Neural cell (in vitro differentiated cells): Measurements from ENCODE around the gene NT5C. TPM values are rescaled to one million over a fixed set of nuclear protein-coding genes. Genes with fewer than 3 reads are reported as not detected.

Experiments used
- H2AFZ ChIP-seq: fragments of 200-600, 300-800 bp; sonication (generic), shearing (Covaris generic); 2 replicates; pipeline ENCODE4 v1.6.0; 2014; ENCODE audit warnings: low read depth, mild to moderate bottlenecking, antibody characterized with exemption, low read length, moderate library complexity
- H3F3A ChIP-seq: fragments of 200-600 bp; shearing (Covaris generic); 2 replicates; pipeline ENCODE4 v1.6.1; 2016; ENCODE audit warnings: mild to moderate bottlenecking, moderate library complexity, mixed read lengths, antibody characterized with exemption, low read length; ENCODE audit not compliant: insufficient read depth, poor library complexity, severe bottlenecking
- H3K27ac ChIP-seq: fragments of 200-600, 300-800 bp; sonication (generic), shearing (Covaris generic); 2 replicates; pipeline ENCODE4 v1.5.1; 2014; ENCODE audit warnings: mild to moderate bottlenecking, low read length, moderate library complexity
- H3K27me3 ChIP-seq: fragments of 300-800, 200-600 bp; sonication (generic), shearing (Covaris generic); 2 replicates; pipeline ENCODE4 v1.6.0; 2014; ENCODE audit warnings: mild to moderate bottlenecking, low read depth, low read length, moderate library complexity; ENCODE audit not compliant: insufficient read depth
- H3K36me3 ChIP-seq: fragments of 300-800, 200-600 bp; sonication (generic), shearing (Covaris generic); 2 replicates; pipeline ENCODE4 v1.5.1; 2014; ENCODE audit warnings: mild to moderate bottlenecking, antibody characterized with exemption, low read length, moderate library complexity; ENCODE audit not compliant: insufficient read depth
- H3K4me2 ChIP-seq: fragments of 300-800, 200-600 bp; sonication (generic), shearing (Covaris generic); 2 replicates; pipeline ENCODE4 v1.6.0; 2014; ENCODE audit warnings: mild to moderate bottlenecking, low read length
- H3K4me3 ChIP-seq: fragments of 300-800, 200-600 bp; sonication (generic), shearing (Covaris generic); 2 replicates; pipeline ENCODE4 v1.5.1; 2014; ENCODE audit warnings: mild to moderate bottlenecking, low read length, moderate library complexity
- H3K79me2 ChIP-seq: fragments of 200-600 bp; shearing (Covaris generic); replicated peaks from 2 replicates; pipeline ENCODE4 v1.6.0; 2014; ENCODE audit warnings: mild to moderate bottlenecking, low read length, moderate library complexity; ENCODE audit not compliant: insufficient read depth
- H3K9ac ChIP-seq: fragments of 300-800, 200-600 bp; sonication (generic), shearing (Covaris generic); 2 replicates; pipeline ENCODE4 v1.6.1; 2016; ENCODE audit warnings: mild to moderate bottlenecking, low read length, mixed read lengths
- H3K9me2 ChIP-seq: fragments of 200-600 bp; shearing (Covaris generic); 2 replicates; pipeline ENCODE4 v1.6.1; 2016; ENCODE audit warnings: mild to moderate bottlenecking, low read length, mixed read lengths; ENCODE audit not compliant: insufficient read depth
- H3K9me3 ChIP-seq: fragments of 200-600, 300-800 bp; sonication (generic), shearing (Covaris generic); 2 replicates; pipeline ENCODE4 v1.6.1; 2016; ENCODE audit warnings: mild to moderate bottlenecking, mixed run types, low read length, moderate library complexity, mixed read lengths
- H4K20me1 ChIP-seq: fragments of 200-600 bp; shearing (Covaris generic); 2 replicates; pipeline ENCODE4 v1.6.1; 2016; ENCODE audit warnings: mild to moderate bottlenecking, mixed run types; ENCODE audit not compliant: insufficient read depth
- EP300 ChIP-seq: fragments of 450-650 bp; conservative IDR thresholded peaks from 2 replicates; pipeline ENCODE4 v1.6.1; 2014; ENCODE audit warnings: antibody characterized with exemption, mild to moderate bottlenecking, moderate library complexity; ENCODE audit not compliant: poor library complexity, severe bottlenecking
- EZH2 ChIP-seq: fragments of 200-600, 300-800 bp; shearing (Covaris generic), sonication (generic); IDR thresholded peaks from 2 replicates; pipeline ENCODE4 v1.6.1; 2014; ENCODE audit warnings: antibody characterized with exemption, low read length, borderline replicate concordance, mild to moderate bottlenecking; ENCODE audit not compliant: insufficient read depth, poor library complexity, severe bottlenecking
- MXI1 ChIP-seq: fragments of 450-650 bp; conservative IDR thresholded peaks from 2 replicates; pipeline ENCODE4 v1.6.1; 2014; ENCODE audit warnings: antibody characterized with exemption, mild to moderate bottlenecking; ENCODE audit not compliant: poor library complexity, severe bottlenecking
- POLR2AphosphoS5 ChIP-seq: IDR thresholded peaks from 2 replicates; pipeline ENCODE4 v1.6.1; 2012
- RAD21 ChIP-seq: fragments of 450-650 bp; conservative IDR thresholded peaks from 2 replicates; pipeline ENCODE4 v1.6.1; 2014; ENCODE audit warnings: antibody characterized with exemption, mild to moderate bottlenecking, moderate library complexity
- SMC3 ChIP-seq: fragments of 450-650 bp; conservative IDR thresholded peaks from 2 replicates; pipeline ENCODE4 v1.6.1; 2014; ENCODE audit warnings: antibody characterized with exemption, mild to moderate bottlenecking, moderate library complexity; ENCODE audit not compliant: poor library complexity
- TAF1 ChIP-seq: IDR thresholded peaks from 2 replicates; pipeline ENCODE4 v1.6.1; 2012; ENCODE audit warnings: low read depth
- polyA plus RNA-seq: library from polyadenylated mRNA; depleted of rRNA; stranded (reverse); fragments of >200 nt; gene quantifications from 2 replicates; pipeline ENCODE4 v1.2.3, GENCODE V29; 2014
- TF ChIP-seq, protein P1 (sequence below): IDR thresholded peaks from 2 replicates; pipeline ENCODE4 v1.6.1; 2012; ENCODE audit warnings: borderline replicate concordance
- TF ChIP-seq, protein P2 (sequence below): fragments of 450-650 bp; IDR thresholded peaks from 2 replicates; pipeline ENCODE4 v1.5.1; 2014; ENCODE audit warnings: antibody characterized with exemption, mild to moderate bottlenecking, moderate library complexity; ENCODE audit not compliant: poor library complexity, severe bottlenecking

Gene NT5C
- polyA plus RNA-seq, 1 donor from 2014 or later, result 58.7 TPM

DNA sequence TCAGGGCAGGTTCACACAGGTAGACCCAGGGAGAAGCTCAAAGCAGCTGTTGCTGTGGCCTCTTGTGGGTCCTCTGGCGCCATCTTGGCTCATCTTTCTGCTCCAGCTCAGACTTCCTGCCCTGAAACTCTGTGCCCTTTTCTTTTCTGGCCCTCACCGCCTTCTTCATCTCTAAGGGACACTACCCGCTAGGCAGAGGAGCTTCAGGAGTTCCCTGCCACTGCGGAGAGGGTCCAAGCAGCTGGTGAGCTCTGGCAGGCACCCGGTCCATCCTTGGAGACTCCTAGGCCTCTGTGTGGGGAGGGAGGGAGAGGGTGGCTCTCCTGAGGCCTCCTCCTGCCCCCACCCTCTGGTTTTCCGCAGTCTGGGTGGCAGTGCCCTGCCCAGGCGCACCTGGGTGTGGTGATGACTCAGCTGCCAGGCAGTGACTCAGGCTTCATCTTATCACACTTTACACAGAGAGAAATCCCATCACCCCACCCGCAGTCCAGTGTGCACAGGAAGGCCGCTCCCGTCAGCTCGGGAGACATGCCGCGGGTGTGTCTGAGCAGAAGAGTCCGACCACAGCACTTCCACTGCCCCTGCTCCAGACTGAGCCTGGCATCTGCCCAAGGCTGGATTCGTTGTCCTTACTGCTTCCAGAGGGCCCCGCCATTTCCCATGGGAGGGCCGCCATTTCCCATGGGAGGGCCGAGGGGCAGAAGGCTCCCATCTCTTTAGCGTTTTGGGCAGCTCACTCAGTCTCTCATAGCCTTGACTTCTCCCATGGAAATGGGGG, 7.3 kb downstream of the NT5C start:
- Histone ChIP-seq H3K9me2 (no peaks in the 10 kb centered on the region), H4K20me1 (no peaks in the 10 kb centered on the region), H3K9me3 (no peaks in the 10 kb centered on the region), H3K4me3 (no peak overlapping the region), H3K27ac (no peak overlapping the region), H3K27me3 (no peaks in the 10 kb centered on the region), H3F3A (no peaks in the 10 kb centered on the region), H3K36me3 (no peaks in the 10 kb centered on the region), H3K79me2 (no peaks in the 10 kb centered on the region), H3K9ac (no peak overlapping the region), H2AFZ (no peak overlapping the region), H3K4me2 (no peak overlapping the region)
- TF ChIP-seq EP300 (no peak), RAD21 (no peak), TAF1 (no peak)

DNA sequence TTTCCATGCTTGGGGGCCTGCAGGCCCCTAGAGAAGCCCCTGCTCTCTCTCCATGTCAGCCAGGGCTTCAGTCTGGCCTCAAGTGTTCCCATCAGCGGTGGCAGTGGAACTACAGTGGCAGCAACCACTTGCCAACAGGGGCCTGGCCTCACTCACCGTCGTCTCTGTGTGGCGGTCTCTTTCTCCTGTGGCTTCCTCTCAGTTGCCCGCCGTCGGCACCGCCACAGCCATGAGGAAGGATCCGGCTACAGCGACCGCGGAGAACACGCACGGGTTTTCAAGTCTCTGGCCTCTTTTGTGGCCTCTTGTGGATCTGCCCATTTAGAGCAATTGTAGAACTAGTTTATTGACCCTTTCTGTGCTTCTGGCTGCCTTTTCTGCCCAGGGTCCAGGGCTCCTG, 13.2 kb downstream of the NT5C start:
- Histone ChIP-seq H3K4me3 (no peak overlapping the region), H3K79me2 (peaks cover 3% of the 10 kb centered on the region), H3K9me2 (no peaks in the 10 kb centered on the region), H3K9ac (no peak overlapping the region), H2AFZ (no peak overlapping the region), H3K36me3 (no peaks in the 10 kb centered on the region), H4K20me1 (no peaks in the 10 kb centered on the region), H3K27ac (no peak overlapping the region), H3K27me3 (no peaks in the 10 kb centered on the region), H3F3A (no peaks in the 10 kb centered on the region), H3K9me3 (no peaks in the 10 kb centered on the region), H3K4me2 (no peak overlapping the region)
- TF ChIP-seq MXI1, result no peak
- TF ChIP-seq RAD21, result no peak
- TF ChIP-seq, protein P1, sequence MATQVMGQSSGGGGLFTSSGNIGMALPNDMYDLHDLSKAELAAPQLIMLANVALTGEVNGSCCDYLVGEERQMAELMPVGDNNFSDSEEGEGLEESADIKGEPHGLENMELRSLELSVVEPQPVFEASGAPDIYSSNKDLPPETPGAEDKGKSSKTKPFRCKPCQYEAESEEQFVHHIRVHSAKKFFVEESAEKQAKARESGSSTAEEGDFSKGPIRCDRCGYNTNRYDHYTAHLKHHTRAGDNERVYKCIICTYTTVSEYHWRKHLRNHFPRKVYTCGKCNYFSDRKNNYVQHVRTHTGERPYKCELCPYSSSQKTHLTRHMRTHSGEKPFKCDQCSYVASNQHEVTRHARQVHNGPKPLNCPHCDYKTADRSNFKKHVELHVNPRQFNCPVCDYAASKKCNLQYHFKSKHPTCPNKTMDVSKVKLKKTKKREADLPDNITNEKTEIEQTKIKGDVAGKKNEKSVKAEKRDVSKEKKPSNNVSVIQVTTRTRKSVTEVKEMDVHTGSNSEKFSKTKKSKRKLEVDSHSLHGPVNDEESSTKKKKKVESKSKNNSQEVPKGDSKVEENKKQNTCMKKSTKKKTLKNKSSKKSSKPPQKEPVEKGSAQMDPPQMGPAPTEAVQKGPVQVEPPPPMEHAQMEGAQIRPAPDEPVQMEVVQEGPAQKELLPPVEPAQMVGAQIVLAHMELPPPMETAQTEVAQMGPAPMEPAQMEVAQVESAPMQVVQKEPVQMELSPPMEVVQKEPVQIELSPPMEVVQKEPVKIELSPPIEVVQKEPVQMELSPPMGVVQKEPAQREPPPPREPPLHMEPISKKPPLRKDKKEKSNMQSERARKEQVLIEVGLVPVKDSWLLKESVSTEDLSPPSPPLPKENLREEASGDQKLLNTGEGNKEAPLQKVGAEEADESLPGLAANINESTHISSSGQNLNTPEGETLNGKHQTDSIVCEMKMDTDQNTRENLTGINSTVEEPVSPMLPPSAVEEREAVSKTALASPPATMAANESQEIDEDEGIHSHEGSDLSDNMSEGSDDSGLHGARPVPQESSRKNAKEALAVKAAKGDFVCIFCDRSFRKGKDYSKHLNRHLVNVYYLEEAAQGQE, result no peak
- TF ChIP-seq, protein P2, sequence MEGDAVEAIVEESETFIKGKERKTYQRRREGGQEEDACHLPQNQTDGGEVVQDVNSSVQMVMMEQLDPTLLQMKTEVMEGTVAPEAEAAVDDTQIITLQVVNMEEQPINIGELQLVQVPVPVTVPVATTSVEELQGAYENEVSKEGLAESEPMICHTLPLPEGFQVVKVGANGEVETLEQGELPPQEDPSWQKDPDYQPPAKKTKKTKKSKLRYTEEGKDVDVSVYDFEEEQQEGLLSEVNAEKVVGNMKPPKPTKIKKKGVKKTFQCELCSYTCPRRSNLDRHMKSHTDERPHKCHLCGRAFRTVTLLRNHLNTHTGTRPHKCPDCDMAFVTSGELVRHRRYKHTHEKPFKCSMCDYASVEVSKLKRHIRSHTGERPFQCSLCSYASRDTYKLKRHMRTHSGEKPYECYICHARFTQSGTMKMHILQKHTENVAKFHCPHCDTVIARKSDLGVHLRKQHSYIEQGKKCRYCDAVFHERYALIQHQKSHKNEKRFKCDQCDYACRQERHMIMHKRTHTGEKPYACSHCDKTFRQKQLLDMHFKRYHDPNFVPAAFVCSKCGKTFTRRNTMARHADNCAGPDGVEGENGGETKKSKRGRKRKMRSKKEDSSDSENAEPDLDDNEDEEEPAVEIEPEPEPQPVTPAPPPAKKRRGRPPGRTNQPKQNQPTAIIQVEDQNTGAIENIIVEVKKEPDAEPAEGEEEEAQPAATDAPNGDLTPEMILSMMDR, result no peak
- TF ChIP-seq EZH2, result no peak
- TF ChIP-seq EP300, result no peak
- TF ChIP-seq TAF1, result no peak
- TF ChIP-seq SMC3, result no peak
- no peak for TF ChIP-seq POLR2AphosphoS5
